ENCODE measurements around the gene BCAS4.
A peak's percentile ranks its signal among the peaks of the same experiment; 100 is the strongest.

The BCAS4 gene

DNA sequence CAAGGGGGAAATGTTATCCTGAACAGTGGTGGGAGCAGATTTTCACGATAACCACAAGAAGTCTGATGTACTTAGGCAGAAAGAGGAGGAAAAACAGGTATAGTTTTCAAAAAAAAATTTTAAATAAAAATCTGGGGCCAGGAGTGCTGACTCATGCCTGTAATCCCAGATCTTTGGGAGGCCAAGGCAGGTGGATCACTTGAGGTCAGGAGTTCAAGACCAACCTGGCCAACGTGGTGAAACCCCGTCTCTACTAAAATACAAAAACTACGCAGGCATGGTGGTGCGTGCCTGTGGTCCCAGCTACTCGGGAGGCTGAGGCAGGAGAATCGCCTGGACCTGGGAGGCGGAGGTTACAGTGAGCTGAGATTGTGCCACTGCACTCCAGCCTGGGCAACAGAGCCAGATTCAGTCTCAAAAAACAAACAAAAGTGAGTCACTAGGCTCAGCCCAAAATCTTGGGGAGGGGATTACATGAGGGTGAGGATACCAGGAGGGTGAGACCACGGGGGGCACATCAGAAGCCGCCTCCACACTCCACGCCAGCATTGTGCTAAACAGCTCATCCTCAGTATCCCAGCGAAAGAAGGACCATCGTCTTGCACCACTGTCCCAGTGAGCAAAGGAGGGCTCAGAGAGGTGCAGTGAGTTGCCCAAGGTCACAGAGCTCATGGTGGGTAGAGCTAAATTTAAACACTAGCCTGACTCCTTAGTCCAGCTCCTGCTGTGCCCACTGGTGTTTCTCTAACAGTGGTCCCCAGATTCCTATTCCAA, 33.7 kb downstream of the BCAS4 start:
- no peak for DNase-seq

DNA sequence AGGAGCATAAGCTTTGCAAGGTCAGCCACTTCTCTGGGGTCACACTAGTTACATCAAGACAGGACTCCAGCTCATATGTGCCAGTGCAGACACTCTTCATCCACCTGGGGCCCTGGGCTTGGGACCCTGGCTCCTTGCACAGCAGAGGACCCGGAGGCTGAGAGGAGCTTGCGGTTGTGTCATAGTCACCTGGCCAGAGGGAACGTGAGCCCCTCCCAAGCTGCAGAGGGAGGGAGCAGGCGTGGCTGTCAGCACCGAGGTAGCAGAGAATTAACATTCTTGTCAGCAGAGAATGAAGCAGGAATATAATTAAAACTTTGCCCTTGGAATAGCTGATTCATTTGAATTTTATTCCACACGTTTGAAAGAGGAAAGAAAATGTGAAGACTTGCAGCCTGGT, 36.8 kb downstream of the BCAS4 start:
- no peak for DNase-seq

DNA sequence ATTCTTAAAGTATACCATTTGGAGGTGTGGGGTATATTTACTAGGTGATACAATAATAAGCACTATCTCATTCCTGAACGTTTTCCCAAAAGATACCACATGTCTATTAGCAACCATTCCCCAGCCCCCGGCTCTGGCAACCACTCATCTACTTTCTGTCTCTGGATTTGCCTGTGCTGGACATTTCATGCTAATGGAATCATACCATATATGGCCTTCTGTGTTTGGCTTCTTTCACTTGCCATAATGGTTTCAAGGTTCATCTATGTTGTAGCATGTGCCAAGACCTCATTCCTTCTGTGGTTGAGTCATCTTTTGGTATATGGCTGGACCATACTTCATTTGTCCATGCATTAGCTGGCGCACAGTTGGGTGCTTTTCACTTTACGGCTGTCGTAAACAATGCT, 39.7 kb downstream of the BCAS4 start:
- peak; percentile 78 for DNase-seq

DNA sequence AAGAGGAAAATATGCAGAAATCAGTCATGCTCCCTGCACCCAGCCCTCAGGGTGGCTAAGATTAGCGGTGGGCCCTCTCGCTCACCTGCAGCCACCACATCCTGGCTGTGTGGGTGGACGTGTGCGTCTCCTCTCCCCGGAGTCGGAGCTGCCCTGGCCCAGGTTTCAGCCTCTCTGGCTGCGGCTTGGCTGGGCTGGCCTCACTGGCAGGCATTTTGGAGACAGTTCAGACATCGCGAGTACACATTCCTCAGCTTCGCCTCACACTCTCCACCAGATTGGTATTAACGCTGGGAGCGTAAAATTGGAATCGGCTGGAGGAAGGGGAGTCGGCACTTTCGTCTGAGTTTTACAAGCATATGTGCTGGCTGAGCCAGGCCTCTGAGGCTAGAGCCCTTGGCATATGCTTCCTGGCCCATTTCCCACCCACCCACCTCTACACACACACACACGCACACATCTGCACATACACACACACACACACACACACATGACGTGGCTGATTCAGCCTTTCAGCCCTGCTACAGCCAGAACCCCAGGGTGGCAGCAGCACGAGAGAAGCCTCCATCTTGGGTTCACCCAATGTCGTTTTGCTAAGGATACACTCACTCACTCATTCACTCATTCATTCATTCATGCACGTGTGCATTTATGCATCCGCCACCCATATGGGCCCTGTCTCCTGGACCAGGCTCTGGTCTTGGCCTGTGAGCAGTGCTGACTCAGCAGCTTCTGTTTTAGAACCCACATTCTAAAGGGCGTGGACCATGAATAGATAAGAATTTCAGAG, 42.9 kb downstream of the BCAS4 start:
- DNase-seq, result peak; percentile 89

DNA sequence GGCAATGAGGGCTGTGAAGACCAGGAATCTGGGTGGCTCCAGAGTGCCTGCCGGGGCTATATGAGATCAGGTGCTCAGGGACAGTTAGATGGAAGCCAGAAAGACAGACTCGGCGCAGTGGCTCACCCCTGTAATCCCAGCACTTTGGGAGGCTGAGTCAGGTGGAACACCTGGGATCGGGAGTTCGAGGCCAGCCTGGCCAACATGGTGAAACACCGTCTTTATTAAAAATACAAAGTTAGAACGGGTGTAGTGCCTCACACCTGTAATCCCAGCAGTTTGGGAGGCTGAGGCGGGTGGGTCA, 43.4 kb downstream of the BCAS4 start:
- no peak for DNase-seq

DNA sequence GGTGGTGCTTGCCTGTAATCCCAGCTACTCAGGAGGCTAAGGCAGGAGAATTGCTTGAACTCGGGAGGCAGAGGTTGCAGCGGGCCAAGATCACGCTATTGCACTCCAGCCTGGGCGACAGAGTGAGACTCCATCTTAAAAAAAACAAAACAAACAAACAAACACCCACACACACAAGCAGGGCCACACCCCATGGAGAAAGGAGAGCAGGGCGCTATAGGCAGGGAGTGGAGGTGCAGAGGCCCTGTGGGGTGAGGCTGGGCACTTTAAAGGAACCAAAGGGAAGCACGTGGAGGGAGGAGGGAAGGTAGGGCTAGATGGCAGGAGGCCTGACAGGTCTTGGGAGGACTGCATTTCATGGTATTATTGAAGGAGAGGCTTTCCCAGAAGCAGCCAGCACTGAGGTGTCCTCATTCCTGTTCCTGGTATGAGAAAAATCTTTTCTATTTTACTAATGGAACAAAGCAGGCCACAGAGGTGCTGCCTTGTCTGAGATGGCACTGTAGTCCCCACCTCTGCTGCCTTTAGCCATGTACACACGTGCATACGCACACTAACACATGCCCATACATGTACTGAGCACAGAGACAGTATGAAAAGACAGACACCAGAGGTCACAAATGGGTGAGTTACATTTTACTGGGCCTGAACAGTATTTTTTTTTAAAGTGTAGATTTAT, 44.0 kb downstream of the BCAS4 start:
- DNase-seq, result no peak

DNA sequence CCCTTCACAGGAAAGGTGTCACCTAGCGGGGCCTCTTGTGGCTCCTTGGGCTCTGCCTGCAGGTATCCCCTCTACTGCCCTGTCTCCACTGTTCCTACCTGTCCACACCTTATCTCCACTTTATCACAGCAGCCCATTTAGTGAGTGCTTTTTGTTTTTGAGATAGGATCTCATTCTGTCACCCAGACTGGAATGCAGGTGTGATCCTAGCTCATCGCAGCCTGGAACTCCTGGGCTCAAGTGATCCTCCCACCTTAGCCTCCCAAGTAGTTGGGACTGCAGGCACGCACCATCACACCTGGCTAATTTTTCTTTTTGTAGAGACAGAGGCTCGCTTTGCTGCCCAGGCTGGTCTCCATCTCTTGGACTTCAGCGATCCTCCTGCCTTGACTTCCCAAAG, 48.0 kb downstream of the BCAS4 start:
- DNase-seq, result no peak

DNA sequence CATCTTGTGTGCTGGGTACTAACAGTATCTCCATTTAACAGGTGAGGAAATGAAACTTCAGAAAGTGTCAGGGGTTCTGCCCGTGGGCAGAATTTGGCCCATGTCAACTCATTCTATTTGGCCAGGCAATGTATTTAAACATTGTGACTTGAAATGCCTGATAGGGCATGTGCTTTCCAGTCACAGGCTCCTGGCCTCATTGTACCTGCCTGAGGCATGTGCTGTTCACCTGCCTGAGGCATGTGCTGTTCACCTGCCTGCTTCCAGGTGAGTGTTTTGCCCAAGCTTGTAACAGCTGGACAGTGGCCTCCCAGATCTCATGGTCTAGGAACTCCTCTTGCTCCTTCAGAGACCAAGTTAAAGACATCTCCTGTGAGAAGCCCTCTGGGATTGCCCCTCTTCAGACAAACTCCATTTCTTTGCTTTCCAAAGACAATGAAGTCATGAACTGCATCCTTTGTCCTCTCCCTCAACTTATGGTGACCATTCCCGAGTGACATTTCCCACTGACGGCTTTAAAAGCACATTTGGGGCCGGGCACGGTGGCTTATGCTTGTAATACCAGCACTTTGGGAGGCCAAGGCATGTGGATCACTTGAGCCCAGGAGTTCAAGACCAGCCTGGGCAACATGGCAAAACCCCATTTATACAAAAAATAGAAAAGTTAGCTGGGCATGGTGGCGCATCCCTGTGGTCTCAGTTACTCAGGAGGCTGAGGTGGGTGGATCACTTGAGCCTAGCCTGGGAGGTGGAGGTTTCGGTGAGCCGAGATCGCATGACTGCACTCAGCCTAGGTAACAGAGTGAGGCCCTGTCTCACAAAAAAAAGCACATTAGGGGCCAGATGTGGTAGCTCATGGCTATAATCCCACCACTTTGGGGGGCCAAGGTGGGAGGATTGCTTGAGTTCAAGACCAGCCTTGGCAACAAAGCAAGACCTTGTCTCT, 48.7 kb downstream of the BCAS4 start:
- DNase-seq, result no peak

DNA sequence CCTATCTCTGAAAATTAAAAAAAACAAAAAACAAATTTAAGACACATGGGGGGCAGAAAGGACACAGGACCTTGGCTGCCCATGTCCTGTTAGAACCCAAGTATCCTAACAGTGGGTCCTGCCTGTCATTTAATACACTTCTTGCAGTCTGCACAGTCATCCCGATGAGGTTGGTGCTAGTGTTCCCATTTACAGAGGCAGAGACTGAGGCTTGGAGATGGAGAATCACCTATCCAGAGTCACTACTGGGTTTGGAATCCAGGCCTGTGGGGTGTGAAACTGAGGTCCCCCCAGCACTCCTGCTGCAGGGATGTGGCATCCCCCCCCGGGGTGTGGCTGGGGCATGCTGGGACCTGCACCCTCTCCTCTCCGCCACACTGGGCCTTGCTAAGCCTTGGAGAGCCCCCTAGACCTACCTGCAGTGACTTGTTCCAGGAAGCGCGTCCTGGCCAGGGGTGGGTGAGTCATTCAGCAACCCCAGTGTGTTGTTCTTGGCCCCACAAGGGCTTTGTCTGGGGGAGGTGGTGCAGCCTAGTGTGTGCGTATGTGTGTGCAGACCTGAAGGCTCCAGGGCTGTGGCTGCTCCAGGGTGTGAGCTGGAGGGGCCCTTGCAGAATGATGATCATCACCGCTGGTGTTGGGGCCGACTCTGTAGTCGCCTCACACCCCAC, 49.7 kb downstream of the BCAS4 start:
- peak; percentile 90 for DNase-seq

DNA sequence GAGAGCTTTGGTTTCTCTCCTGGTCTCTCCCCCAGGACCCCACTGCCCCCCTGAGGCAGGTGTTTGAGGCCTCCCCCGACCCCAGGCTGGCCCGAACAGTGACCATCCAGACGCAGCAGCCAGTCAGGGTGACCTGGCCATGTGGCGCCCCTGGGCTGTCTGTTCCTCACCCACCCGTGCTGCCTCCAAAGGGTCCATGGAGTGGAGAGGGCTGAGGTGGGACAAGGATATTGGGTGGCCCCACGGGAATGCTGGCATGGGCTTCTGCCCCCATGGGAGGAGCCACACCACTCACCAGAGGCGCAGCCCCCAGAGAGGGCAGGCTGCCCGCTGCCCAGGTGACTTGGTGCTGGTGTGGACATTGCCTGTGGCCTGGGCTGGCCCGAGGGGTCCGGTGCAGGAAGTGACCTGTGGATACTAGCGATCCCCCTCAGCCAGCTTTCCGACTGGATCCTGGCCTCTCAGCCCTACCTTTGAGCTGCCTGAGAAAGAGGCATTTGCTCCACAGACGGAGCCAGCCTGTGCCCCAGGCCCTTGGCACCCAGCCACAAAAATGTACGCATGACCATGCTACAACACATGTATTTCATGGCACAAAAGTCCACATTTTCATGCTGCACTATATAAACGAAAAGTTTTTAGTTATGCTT, 50.8 kb downstream of the BCAS4 start:
- no peak for DNase-seq

DNA sequence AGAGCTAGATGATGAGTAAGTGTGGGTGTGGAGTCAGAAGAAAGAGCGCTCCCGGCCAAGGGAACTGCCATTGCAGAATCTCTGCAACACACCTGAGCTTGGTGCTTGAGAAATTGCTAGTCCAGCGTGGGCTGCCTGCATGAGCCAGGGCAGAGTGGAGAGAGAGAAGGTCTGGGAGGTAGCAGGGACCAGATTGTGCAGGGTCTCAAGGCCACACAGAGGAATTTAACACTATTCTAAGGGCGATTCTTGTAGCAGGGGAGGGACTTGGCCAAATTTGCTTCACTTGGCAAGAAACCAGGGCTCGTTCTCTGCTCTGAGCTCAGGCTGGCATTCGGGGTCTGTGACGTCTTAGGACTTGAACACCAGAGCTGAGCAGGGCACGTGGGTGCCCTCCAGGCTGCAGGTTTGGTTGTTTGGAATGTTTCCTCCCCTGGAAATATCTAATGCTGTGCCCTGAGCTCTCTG, 53.5 kb downstream of the BCAS4 start:
- peak; percentile 77 for DNase-seq

DNA sequence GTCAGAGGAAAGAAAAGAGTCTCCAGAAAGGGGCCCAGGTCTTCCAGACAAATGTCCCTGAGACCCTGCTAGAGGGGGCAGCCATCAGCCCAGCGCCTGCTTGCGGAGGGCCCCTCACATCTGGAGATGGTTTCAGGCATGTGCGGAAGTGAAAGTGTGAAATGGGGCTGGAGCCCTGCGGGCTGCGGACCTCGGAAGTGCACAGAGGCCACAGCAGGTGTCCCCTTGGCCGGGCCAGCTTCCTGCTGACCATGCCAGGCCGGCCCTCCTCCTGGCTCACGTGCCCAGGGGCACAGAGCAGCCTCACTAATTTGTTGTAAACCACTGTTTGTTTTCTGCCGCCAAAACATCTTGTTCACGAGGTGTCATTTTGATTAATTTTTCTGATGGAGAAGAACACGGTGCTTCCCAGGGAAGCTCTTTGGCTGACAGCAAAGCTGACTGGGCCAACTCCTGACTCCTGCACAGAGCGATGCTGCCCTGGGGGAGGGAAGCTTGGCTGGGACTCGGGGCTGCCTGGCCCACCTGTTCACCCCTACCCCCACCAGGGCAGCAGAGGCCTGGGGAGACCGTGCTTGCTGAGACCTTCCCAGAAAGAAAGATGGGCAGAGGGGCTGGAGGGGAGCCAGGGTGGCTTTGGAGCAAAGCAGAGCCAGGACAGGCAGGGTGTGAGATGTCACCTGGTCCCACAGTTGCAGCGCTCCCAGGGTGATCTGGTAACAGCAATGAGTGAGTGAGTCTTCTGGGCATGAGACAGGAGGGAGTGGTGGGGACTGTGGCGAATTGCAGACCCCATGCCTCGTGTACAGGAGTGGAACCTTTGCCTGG, 54.2 kb downstream of the BCAS4 start:
- DNase-seq, result peak; percentile 38

DNA sequence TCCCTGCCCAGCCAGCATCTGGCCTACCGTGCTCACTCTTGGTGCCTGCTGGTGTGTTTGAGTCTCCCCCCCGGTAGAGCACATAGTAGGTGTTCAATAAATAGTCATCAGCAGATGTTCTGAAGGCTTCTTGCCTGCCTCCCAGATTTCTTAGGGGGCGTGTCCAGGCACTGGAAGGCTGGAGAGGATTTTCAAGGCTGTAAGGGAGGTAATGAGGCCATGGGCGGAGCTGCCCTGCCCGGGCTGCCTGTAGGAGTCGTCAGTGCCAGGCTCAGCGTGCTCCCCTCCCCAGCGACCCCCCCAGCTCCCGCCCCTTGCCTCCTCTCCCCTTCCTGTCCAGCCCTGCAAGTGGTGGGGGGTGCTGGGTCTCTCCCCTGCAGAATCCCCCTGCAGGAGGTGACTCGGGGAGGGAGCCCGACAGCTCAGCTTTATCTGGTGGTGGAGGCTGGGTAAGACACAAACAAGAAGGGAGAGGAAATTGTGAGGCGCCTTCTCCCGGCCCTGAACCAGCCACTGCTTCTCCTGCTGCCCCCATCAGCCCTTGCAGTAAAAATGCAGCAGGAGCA, 55.9 kb downstream of the BCAS4 start:
- peak; percentile 88 for DNase-seq

DNA sequence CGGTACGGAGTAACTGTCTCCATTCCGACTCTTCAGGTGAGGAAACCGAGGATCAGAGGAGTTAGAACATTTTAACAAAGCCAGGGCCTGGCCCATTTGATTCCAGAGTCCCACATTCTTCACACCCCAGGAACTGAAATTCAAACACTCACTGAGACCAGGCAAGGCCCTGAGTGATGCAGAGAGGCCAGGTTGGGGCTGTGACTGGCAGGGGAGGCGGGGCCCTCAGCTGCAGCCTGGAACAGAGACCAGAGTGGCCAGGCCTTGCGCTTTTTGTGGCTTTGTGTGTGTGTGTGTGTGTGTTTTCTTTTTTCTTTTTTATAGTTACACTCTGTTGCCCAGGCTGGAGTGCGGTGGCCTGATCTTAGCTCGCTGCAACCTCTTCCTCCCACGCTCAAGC, 57.2 kb downstream of the BCAS4 start:
- DNase-seq, result no peak

DNA sequence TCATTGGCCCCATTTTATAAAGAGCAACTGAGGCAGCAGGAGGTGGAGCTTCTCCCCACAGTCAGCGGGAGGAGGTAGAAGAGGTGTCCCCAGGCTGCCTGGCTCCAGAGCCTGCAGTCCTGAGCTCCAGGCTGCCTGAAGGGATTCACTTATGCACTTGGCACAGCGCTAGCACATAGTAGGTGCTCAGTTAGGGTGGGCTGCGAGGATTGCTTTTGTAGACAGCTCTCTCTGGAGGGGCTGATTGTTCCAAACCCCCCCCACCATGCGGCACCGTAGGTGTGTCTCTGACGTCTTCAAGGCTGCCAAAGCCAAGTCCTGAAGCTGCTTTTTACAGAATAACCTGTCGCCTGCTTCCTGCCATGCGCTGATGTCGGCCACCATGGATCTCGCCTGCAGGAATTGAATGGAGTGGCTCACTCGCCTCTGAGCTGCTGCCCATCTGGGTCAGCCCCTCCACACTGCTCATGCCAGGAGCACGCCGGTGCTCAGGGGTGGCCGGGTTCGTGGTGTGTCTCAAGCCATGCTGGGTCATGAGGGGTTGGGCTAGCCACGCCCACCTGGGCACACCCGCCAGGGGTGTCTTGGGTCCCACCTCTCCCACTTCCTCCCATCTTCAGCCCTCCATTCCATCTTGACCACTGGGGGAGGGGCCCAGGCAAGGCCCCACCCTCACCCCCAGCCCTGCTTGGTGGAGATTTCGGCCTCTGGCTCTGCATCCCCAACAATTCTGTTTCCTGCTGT, 59.8 kb downstream of the BCAS4 start:
- no peak for DNase-seq

DNA sequence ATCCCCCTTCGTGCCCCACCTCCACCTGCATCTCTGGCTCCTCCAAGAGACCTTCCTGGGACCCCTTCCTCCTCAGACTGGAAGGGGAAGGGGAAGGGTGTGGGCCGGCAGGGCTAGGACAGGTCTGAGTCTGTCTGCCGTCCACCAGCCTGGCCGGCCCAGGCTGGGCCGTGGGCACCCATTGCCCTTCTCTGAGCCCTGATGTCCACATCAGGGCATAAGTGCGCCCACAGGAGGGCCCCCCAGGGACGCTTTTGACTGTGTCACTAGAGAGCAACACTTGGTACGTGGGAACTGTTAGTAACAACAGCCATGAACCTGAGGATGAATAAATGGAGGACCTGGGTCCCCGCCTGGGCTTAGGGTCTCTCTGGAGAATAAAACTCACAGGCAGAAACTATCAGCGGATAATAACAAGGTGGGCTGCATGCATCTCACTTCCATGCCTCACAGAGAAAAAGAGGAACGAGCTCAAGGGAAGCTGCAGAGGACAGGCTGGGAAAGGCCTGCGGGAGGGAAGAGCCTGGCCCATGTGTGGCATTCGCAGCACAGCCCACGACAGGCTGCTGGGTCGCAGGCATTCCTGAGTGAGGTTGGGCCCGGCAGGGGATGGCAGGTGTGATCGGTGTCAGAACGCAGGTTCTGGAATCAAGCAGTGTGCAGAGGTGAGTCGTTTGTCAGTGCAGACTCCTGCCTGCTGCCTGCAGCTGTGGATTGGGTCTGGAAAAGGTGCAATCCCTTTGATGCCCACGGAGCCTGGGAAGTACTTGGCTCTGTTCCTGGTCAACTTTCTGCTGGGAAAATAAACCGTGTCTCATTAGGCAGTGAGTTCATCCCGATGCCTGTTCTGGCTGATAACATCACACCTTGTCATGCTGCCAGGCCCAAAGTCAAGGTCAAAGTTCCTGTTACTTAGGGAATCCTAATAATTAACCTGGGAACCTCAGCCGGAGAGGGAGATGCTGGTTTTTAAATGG, 60.9 kb downstream of the BCAS4 start:
- peak; percentile 27 for DNase-seq

DNA sequence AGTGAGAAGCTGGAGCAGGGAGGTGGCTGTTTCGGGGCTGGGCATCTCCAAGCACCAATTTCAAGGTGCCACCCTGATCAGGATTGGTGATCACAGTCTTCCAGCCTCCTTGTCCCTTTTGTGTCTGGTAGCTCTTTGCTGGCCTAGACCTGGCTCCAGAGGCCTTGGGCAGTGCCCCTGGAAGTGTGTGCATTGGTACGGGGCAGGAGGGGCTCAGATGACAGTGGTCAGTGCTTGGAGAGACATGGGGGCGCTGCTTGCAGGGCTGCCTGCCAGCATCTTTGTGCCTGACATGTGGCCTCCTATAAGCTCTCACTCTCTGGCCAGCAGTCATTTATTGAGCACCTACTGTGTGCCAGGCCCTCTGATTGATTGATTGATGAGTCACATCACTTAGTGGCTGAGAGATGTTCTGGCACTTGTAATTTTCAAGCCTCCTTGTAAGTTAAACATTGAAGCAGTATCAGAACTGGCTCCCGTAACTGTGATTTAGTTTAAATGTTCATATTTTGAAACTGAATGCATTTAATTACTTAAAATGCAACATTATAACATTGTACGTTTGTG, 61.7 kb downstream of the BCAS4 start:
- no peak for DNase-seq

DNA sequence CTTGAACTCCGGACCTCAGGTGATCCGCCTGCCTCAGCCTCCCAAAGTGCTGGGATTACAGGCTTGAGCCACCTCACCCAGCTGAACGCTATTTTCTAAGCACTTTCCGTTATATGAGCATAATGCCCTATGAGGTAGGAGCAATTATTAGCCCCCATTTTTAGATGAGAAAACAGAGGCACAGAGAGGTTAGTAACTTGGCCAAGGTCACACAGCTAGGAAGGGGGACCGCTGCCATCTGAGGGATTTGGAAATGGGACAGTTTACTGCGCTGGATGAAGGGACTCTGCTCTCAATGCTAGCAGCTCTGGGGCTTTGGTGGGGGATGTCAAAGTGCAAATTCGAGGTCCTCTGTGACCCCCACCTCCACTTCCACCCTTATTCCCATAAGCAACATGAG, 62.5 kb downstream of the BCAS4 start:
- no peak for DNase-seq

All from NCI-H226 (cell line).